Activated naive CD4-positive, alpha-beta T cell treated with anti-CD3 and anti-CD28 coated beads, Interleukin-2, amount 50 U/mL, for 72 hours (primary cell): Measurements from ENCODE around the gene RGS12. TPM values are rescaled to one million over a fixed set of nuclear protein-coding genes. Genes with fewer than 3 reads are reported as not detected.

ENCODE experiments used
- ATAC-seq, 2 donors: fragments of 150-1000 bp; cut with Tn5 transposase; 2 replicates each; pipeline ENCODE4 v1.10.0; 2021; ENCODE audit warnings: mild to moderate bottlenecking in 2 of 2, moderate library complexity in 2 of 2
- DNase-seq, 2 donors: peaks; one replicate each; pipeline ENCODE4 v3.0.0; 2021 to 2022; ENCODE audit warnings: low spot score in 2 of 2
- H3K27ac Mint-ChIP-seq, 2 donors: one replicate each; pipeline ENCODE4 v1.8.0; 2022; ENCODE audit warnings: mild to moderate bottlenecking in 2 of 2, mixed read lengths in 2 of 2
- H3K36me3 Mint-ChIP-seq, 2 donors: one replicate each; pipeline ENCODE4 v1.8.0; 2022; ENCODE audit warnings: mixed read lengths in 2 of 2
- H3K9me3 Mint-ChIP-seq, 2 donors: one replicate each; pipeline ENCODE4 v1.8.0; 2022; ENCODE audit warnings: mixed read lengths in 2 of 2
- total RNA-seq, 2 donors: library from RNA; stranded (reverse); gene quantifications; one replicate each; pipeline ENCODE4 v1.2.3, GENCODE V29; 2022

The RGS12 gene
- total RNA-seq, 2 donors from 2014 or later, result 5.3 to 15.6 TPM

GRCh38 chr4:3287972-3288570 lies 4.8 kb upstream of the RGS12 start:
- no peaks in the 10 kb centered on the region for H3K9me3 Mint-ChIP-seq
- H3K27ac Mint-ChIP-seq, result no peak overlapping the region

GRCh38 chr4:3288571-3289094 lies 4.2 kb upstream of the RGS12 start:
- H3K9me3 Mint-ChIP-seq, result no peaks in the 10 kb centered on the region
- DNase-seq, result no peak
- H3K36me3 Mint-ChIP-seq, result no peaks in the 10 kb centered on the region
- ATAC-seq, result no peak
- H3K27ac Mint-ChIP-seq, result no peak overlapping the region

More at GRCh38 chr4:3287972-3288570, 4.8 kb upstream of the RGS12 start:
- peaks cover 0 to under 1% of the 10 kb centered on the region in 2 donors for H3K36me3 Mint-ChIP-seq
- ATAC-seq, result no peak
- no peak for DNase-seq

GRCh38 chr4:3290476-3290875 lies 2.3 kb upstream of the RGS12 start:
- Mint-ChIP-seq H3K36me3 (no peaks in the 10 kb centered on the region), H3K9me3 (no peaks in the 10 kb centered on the region), H3K27ac (no peak overlapping the region)
- DNase-seq, result no peak
- no peak for ATAC-seq

- no peak for ATAC-seq
Observed at GRCh38 chr4:3290889-3291321, 1.9 kb upstream of the RGS12 start.

GRCh38 chr4:3291411-3291968 lies 1.3 kb upstream of the RGS12 start:
- no peaks in the 10 kb centered on the region for H3K9me3 Mint-ChIP-seq
- no peaks in the 10 kb centered on the region for H3K36me3 Mint-ChIP-seq
- H3K27ac Mint-ChIP-seq, result peak overlapping the region; percentile 61 to 70
- DNase-seq (no peak), ATAC-seq (no peak)

More at GRCh38 chr4:3290889-3291321, 1.9 kb upstream of the RGS12 start:
- Mint-ChIP-seq H3K36me3 (no peaks in the 10 kb centered on the region), H3K27ac (no peak overlapping the region), H3K9me3 (no peaks in the 10 kb centered on the region)
- DNase-seq, result no peak

- peak overlapping the region; percentile 61 to 70 for H3K27ac Mint-ChIP-seq
- no peaks in the 10 kb centered on the region for H3K9me3 Mint-ChIP-seq
- DNase-seq, result peak in 1 of 2 donors; percentile 40
- ATAC-seq, result peak; percentile 20 to 58
- H3K36me3 Mint-ChIP-seq, result no peaks in the 10 kb centered on the region
Observed at GRCh38 chr4:3291969-3292570, 751 bp upstream of the RGS12 start.

- Mint-ChIP-seq H3K36me3 (peaks cover 0 to 7% of the 10 kb centered on the region in 2 donors), H3K9me3 (peaks cover 0 to 10% of the 10 kb centered on the region in 2 donors), H3K27ac (no peak overlapping the region)
- DNase-seq, result no peak
- no peak for ATAC-seq
Observed at GRCh38 chr4:3293401-3294391, 875 bp downstream of the RGS12 start.

GRCh38 chr4:3294401-3295241 lies 1.8 kb downstream of the RGS12 start:
- peaks cover 0 to 7% of the 10 kb centered on the region in 2 donors for H3K36me3 Mint-ChIP-seq
- peaks cover 0 to 10% of the 10 kb centered on the region in 2 donors for H3K9me3 Mint-ChIP-seq
- H3K27ac Mint-ChIP-seq, result no peak overlapping the region
- no peak for ATAC-seq
- no peak for DNase-seq

GRCh38 chr4:3295837-3296624 lies 3.2 kb downstream of the RGS12 start:
- peaks cover 0 to 7% of the 10 kb centered on the region in 2 donors for H3K36me3 Mint-ChIP-seq
- ATAC-seq, result no peak
- no peak overlapping the region for H3K27ac Mint-ChIP-seq
- DNase-seq, result peak in 1 of 2 donors; percentile 35
- peaks cover 0 to 10% of the 10 kb centered on the region in 2 donors for H3K9me3 Mint-ChIP-seq

- DNase-seq (peak in 1 of 2 donors; percentile 13), ATAC-seq (no peak)
- Mint-ChIP-seq H3K9me3 (peaks cover 0 to 10% of the 10 kb centered on the region in 2 donors), H3K36me3 (peaks cover 0 to 7% of the 10 kb centered on the region in 2 donors), H3K27ac (no peak overlapping the region)
Observed at GRCh38 chr4:3296651-3297050, 3.8 kb downstream of the RGS12 start.

GRCh38 chr4:3297066-3297859 lies 4.4 kb downstream of the RGS12 start:
- no peak for ATAC-seq
- H3K9me3 Mint-ChIP-seq, result peaks cover 0 to 10% of the 10 kb centered on the region in 2 donors
- no peak overlapping the region for H3K27ac Mint-ChIP-seq
- DNase-seq, result peak in 1 of 2 donors; percentile 21
- H3K36me3 Mint-ChIP-seq, result peaks cover 0 to 7% of the 10 kb centered on the region in 2 donors

- peak in 1 of 2 donors; percentile 37 for DNase-seq
- Mint-ChIP-seq H3K36me3 (peaks cover 0 to 7% of the 10 kb centered on the region in 2 donors), H3K27ac (no peak overlapping the region), H3K9me3 (peaks cover 0 to 10% of the 10 kb centered on the region in 2 donors)
- no peak for ATAC-seq
Observed at GRCh38 chr4:3299122-3299975, 6.5 kb downstream of the RGS12 start.

GRCh38 chr4:3299976-3300671 lies 7.3 kb downstream of the RGS12 start:
- peaks cover 0 to 7% of the 10 kb centered on the region in 2 donors for H3K36me3 Mint-ChIP-seq
- H3K9me3 Mint-ChIP-seq, result peaks cover 0 to 10% of the 10 kb centered on the region in 2 donors
- DNase-seq (peak in 1 of 2 donors; percentile 51), ATAC-seq (no peak)
- no peak overlapping the region for H3K27ac Mint-ChIP-seq
